GM21717 (cell line): ENCODE data around the gene PPARD.
"Not testable (repeated sequence)": the region's sequence is repeated elsewhere in the genome, so short reads cannot be mapped to it uniquely, and the experiment has no call there.

ENCODE experiments used
- ATAC-seq: cut with Tn5 transposase; IDR thresholded peaks from one replicate; pipeline ENCODE4 v1.9.1; 2021; ENCODE audit warnings: mild to moderate bottlenecking, moderate library complexity; ENCODE audit not compliant: unreplicated experiment

The PPARD gene

DNA sequence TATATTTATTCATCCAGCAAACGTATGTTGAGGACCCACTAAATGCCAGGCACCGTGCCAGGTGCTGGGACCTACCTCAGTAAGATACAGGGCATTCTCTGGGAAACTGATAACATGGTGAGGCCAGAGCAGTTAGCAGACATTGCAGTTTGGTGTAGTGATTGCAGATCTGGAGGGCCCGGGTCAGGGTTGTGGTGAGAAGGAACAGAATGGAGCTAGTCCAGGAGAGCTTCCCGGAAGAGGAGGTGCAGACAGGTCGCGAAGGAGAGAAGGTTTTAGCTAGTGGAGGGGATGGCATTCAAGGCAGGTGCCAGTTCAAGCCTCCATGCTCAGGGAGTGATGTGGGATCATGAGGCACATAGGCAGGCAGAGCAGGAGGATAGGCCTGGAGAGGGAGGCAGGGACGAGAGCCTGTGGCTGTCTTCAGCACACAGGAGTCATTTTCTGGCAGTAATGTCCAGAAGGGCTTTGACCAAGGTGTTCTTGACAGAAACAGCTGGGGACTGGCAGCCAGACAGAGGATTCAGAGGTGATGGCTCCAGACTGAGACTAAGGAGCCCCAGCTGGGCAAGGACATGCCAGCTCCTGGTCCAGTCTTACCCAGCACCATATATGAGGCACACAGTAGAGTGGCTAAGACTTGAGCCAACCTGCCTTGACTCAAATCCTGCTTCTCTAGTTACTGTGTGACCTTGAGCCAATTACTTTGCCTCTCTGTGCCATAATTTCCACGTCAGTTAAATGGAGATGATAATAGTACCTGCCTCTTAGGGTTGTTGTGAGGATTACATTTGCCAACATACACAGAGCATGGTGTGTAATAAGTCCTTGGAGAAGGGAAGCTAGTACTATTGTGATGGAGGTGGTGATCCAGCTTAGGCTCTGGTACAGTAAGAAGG, 61.4 kb downstream of the PPARD start:
- ATAC-seq = no peak

DNA sequence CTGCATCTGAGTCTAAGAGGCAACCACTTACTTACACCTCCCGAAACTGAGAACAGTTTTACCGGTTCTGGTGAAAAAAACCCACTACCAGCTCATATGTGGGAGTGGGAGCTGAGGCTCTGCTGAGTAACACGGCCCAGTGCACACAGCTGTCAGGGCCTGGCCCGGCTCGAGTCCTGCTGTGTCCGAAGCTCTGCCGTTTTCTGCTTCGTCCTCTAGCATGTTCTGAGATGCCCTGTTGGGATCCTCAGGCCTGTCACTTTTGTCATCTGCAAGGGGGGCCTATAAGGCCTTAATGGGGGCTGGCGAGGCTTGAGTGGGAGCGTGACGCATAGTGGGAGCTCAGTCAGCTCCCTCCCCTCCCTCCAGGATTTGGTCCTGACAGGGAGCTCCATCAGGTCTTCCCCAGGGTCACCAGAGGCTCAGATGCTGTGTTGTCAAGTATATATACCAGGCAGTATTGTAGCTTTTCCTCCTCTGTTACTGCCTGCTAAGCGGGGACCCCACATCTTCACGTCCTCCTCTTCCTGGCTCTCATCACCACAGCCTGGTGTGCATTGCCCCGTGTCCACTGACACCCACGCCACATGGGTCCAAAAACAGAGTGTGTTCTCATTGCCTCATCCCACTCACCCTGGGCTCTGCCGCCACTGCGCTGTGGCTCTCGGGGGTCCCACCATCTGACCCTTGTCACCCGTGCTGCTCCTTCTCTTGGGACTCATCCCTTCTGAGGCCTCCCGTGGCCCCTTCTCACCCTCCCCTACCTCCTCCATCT, 64.5 kb downstream of the PPARD start:
- no peak for ATAC-seq

DNA sequence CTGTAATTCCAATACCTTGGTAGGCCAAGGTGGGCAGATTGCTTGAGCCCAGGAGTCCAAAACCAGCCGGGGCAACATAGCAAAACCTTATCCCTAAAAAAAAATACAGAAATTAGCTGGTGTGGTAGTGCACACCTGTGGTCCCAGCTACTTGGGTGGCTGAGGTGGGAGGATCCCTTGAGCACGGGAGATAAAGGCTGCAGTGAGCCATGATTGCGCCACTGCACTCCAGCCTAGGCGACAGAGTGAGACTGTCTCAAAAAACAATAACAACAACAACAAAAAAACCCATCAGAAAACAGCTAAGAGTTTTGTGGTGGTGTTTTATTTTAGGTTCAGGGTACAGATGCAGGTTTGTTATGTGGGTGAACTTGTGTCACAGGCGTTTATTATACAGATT, 66.9 kb downstream of the PPARD start:
- no peak for ATAC-seq

DNA sequence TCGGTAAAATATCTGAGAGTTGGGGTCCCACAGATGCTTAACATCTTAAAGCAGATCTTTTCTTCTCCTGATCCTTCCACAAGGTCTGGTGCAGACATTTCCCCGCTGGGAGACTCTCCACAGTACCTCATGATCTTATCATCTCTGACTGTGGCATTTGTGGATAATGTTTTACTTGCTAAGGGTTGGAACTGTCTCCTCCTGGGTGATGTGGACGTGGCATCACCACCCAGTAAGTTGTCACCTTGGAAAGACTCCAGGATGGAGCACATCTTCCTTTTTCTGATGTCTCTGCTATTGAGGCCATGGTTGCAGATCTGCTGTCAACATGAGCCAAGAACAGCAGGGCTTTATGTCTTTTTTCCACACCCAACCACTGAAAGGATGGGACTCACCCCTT, 67.8 kb downstream of the PPARD start:
- no peak for ATAC-seq

DNA sequence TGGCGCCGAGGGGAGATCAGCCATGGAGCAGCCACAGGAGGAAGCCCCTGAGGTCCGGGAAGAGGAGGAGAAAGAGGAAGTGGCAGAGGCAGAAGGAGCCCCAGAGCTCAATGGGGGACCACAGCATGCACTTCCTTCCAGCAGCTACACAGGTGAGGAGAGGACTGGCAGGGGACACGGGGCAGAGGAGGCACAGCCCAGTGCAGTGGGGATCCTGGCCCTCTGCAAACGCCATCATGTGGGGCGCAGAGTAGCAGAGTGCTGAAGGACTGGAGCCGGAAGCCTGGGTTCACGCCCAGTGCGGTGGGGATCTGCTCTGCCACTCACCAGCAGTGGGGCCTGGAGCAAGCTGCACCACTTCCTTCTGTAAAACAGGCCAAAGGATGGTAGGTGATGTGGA, 68.7 kb downstream of the PPARD start:
- ATAC-seq = no peak

DNA sequence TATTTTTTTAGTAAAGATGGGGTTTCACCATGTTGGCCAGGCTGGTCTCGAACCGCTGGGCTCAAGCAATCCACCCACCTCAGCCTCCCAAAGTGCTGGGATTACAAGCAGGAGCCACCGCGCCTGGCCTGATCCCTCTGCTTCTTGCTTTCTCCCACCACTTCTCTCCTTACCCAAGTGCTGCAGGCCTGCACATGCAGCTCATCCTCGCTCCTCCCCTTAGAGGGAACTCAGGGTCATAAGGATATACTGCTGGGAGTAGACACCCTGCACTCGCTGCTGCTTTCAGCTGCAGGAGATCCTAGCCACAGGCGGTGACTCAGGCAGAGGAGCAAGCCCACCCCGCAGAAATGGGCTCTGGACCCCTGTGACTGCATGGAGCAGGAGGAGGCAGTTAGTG, 69.7 kb downstream of the PPARD start:
- ATAC-seq = no peak

DNA sequence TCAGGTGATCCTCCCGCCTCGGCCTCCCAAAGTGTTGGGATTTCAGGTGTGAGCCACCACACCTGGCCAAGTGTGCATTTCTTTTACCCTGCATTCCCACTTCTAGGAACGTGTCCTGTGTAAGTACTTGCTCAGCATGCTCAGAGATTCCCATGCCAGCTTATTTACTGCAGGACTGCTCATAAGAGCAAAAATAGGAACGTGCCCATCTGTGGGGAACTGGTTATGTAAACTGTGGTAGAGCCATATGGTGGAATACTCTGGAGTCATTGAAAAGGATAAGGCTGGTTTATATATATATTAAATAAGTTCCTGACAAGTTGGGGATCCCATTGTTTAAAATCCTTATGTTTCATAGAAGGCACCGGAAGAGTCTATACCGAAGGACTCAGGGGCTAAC, 71.6 kb downstream of the PPARD start:
- ATAC-seq = no peak

DNA sequence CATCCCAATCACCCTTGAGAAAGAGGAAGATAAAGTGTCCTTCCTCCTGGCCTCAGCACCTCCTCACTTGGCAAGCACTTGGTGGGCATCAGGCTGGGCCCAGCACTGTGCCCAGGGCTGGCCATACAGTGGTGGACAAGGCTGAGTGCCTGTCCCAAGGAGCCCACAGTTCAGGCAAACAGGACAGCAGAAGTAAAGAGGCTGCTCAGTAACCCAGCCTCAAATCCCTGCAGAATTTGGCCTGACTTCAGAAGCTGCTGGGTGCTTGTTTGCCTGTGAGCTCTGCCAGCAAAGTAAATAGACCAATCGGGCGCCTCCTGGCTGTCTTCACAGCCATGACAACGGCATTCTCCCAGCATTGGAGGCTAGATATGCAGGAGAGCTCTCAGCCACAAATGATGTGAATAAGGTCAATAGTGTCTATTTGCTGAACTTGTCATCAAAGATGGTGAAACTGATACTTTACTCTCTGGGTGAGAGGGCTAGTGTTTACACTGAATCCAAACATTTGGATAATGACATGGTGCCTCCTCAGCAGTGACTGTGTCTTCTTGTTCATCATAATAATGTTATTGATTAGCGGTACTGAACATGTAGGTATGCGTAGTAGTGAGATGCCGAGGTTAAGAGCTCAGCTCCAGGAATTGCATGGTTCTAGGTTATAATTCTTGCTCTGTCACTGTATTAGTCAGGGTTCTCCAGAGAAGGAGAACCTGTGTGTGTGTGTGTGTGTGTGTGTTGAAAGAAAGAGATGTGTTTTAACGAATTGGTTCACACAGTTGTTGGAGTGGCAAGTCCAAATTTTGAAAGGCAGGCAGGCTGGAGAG, 72.9 kb downstream of the PPARD start:
- no peak for ATAC-seq

DNA sequence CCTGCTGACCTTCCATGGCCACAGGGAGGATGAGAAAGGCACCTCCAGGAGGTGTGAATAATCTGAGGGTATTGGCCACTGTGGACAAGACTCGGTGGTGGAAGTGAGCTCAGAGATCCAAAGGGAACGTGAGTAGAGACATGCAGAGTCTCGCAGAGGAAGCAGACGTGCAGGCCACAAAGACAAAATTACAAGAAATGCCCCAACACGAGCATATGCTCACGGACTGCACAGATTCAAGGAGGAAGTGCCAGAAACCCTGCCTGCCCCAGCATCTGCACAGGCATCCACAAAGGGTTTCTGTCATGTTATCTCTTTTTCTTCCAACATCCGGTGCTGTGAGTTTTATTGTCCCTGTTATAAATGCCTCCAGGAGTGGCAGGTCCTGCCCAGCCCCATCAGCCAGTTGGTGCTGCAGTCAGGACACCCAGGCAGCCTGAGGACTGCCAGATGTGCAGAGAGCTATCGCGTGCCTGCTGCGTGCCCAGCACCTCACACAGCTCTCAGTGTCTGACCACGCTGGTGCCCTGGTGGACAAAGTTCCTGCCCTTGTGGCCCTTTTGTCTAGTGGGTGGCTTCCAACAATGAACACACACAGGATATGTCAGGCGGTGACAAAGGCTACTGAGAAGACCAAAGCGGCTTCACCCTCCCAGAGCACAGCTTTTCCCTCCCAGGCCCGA, 75.8 kb downstream of the PPARD start:
- ATAC-seq = no peak

DNA sequence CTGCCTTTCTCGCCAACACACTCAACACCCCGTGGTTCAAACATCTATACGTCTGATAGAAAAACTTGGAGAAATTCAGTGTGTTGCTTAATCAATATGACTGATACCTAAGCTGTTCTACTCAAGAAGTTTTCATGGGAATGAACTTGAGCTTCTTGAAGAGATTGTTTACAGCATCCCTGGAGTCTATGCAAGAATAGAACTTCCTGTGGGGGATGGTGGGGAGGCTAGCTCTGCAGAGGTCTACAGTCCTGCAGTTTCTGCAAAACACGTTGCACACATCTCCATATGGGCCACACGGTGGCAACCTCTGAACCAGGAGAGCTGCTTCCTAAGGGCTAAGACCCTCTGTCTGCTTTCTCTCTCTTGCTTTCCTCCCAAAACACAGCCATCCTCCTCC, 77.1 kb downstream of the PPARD start:
- no peak for ATAC-seq

DNA sequence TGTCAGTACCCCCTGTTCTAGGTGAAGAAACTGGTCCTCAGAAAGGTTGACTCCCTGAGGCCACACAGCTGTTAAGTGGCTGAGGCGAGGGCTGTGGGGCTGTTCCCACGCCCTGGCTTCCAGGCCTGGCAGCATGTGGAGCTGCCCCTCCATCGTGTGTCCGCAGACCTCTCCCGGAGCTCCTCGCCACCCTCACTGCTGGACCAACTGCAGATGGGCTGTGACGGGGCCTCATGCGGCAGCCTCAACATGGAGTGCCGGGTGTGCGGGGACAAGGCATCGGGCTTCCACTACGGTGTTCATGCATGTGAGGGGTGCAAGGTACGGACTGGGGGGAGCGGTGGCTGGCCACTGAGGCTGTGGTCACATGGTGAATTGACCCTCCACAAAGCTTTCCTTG, 77.6 kb downstream of the PPARD start:
- no peak for ATAC-seq

DNA sequence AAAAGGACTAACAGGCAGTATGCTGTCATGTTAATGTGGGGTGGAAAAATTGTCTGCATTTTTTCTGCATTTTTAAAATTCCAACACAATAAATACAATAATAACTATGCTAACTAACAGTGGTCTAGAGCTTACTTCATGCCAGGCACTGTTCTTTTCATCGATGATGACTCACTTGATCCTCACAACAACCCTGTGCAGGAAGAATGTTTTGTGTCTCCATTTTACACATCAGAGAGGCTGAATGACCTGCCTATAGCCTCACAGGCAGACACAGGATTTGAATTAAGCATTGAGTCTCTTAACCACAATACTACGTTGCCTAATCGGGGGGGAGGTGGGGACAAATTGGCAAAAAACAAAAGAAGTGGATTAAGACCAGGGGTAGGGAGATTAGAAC, 82.9 kb downstream of the PPARD start:
- no peak for ATAC-seq

DNA sequence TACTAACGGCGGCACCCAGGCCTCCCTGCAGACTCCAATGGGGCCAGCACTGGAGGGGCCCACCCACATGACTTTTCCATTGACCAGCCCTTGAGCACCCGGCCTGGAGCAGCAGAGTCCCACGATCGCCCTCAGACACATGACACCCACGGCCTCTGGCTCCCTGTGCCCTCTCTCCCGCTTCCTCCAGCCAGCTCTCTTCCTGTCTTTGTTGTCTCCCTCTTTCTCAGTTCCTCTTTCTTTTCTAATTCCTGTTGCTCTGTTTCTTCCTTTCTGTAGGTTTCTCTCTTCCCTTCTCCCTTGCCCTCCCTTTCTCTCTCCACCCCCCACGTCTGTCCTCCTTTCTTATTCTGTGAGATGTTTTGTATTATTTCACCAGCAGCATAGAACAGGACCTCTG, 83.7 kb downstream of the PPARD start:
- ATAC-seq = no peak

DNA sequence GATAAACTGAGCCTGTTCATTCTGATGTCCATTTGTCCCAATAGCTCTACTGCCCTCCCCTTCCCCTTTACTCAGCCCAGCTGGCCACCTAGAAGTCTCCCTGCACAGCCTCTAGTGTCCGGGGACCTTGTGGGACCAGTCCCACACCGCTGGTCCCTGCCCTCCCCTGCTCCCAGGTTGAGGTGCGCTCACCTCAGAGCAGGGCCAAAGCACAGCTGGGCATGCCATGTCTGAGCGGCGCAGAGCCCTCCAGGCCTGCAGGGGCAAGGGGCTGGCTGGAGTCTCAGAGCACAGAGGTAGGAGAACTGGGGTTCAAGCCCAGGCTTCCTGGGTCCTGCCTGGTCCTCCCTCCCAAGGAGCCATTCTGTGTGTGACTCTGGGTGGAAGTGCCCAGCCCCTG, 85.1 kb downstream of the PPARD start:
- ATAC-seq = no peak

DNA sequence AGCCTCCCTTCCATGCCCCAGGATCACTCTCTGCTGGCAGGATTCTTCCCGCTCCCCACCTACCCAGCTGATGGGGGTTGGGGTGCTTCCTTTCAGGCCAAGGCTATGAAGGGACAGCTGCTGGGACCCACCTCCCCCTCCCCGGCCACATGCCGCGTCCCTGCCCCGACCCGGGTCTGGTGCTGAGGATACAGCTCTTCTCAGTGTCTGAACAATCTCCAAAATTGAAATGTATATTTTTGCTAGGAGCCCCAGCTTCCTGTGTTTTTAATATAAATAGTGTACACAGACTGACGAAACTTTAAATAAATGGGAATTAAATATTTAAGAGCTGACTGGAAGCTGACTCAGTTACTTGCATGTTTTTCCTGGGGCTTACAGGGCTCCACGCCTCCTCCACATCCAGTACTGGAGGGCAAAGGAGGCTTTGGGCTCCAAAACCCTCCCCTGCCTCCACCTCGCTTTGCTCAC, 85.5 kb downstream of the PPARD start:
- no peak for ATAC-seq

DNA sequence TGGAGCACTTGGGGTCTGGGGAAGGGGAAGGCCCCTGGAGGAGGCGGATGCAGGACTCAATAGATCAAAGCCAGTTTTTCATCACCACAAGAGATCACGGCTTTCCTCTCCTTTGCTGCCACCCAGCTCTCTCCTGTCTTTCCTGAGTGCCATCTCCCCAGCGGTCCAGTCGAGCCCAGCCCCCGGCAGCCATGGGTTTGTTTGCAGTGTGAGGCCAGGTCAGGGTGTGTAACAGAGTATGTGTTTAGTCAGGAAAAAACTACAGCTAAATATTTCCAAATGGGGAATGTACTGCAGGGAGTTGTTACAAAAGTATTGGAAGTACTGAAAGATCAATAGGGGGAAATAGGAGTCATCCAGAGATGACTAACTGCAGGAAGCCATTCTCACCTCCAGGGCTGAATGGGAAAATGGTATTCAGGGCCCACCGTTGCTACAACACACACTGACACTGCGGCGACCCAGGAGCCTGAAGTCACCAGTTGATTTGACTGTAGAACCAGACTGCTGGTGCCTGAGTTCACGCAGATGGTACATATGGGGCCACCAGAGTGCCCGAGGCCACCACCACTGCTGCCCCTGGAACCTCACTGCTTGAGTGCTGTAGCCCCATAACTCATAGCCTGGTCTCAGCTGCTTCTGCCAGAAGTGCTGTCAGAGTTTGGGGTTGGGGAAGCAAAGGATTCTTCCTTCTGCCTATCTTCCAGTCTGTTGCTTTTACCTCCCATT, 86.2 kb downstream of the PPARD start:
- ATAC-seq = no peak

DNA sequence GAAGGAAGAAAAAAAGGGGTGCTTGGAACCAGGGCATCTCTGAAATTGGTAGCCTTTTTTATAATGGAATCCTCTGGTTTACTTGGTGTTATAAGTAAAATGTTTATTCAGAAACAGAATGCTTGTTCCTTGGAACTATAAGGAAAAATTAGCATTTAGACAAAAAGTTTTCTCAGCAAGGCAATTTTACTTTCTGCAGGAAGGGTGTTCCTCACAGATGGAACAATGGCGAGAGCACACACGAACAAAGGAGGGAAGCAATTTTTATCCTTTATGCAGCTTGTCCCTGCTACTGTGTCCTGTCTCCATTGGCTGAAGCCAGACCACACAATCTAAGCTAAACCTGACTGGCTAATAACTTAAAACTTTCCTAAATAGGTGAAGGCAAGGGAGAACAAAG, 87.1 kb downstream of the PPARD start:
- ATAC-seq = no peak

DNA sequence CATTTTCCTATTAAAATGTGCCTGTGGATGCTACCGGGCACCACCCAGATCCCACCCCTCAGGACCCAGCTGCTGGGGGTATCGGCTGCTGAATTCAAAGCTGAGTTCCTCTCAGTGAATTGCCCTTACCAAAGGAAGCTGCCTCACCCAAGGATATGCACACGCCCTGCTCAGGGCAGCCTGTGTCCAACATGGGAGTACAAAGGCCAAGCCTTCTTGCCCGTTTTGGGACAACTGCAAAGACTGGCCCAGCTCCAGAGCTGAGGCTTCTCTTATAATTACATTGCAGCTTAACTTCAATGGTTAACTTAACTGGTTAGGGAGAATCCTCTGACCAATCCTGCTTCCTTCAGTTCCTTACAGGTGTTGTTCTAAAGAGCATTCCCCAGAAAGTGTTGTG, 89.9 kb downstream of the PPARD start:
- ATAC-seq = no peak

DNA sequence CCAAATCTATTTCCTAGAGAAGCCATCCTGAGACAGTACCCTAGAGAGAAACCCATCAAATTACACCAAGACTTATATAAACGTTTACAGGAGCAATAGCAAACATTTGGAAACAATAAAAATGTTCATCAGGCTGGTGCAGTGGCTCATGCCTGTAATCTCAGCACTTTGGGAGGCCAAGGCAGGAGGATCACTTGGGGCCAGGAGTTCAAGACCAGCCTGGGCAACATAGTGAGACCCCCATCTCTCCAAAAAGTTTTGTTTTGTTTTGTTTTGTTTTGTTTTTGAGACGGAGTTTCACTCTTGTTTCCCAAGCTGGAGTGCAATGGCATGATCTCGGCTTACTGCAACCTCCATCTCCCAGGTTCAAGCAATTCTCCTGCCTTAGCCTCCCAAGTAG, 90.3 kb downstream of the PPARD start:
- not testable (repeated sequence) for ATAC-seq
